Ureter (tissue), 1 donor: ENCODE measurements around the gene MED28. TPM values are rescaled to one million over a fixed set of nuclear protein-coding genes. Genes with fewer than 3 reads are reported as not detected.
"Not testable (repeated sequence)": the region's sequence is repeated elsewhere in the genome, so short reads cannot be mapped to it uniquely, and the experiment has no call there.

ENCODE experiments used
- DNase-seq: peaks from one replicate; pipeline ENCODE4 v3.0.0-alpha.2; 2020; ENCODE audit warnings: low spot score
- total RNA-seq: library from RNA; stranded (reverse); gene quantifications from one replicate; pipeline ENCODE4 v1.2.4, GENCODE V29; 2023
- donor health status: DM: yes; HTN: yes; CAD: no.

MED28 gene
- 39.1 TPM for total RNA-seq

GRCh38 chr4:17614416-17615299, at the start of gene MED28:
TSS of gene MED28 (plus strand) at chr4:17614641. CDS start at chr4:17614655, 14 bp downstream.
- peak; percentile 97 for DNase-seq

GRCh38 chr4:17565846-17566245, 48.6 kb upstream of the MED28 start:
- DNase-seq = no peak

- no peak for DNase-seq
Observed at GRCh38 chr4:17567271-17567670, 47.2 kb upstream of the MED28 start.

GRCh38 chr4:17574206-17574605, 40.2 kb upstream of the MED28 start:
- DNase-seq = no peak

GRCh38 chr4:17575177-17575576, 39.3 kb upstream of the MED28 start:
- DNase-seq = not testable (repeated sequence)

- DNase-seq = peak; percentile 99
Observed at GRCh38 chr4:17576932-17577664, 37.3 kb upstream of the MED28 start, which contains the start of gene LAP3. TSS of gene LAP3 (plus strand) at chr4:17577198. CDS start at chr4:17577466, 268 bp downstream.

- peak; percentile 47 for DNase-seq
Observed at GRCh38 chr4:17577665-17578481, 36.6 kb upstream of the MED28 start.

GRCh38 chr4:17578482-17578891, 36.0 kb upstream of the MED28 start:
- DNase-seq = no peak

- DNase-seq = no peak
Observed at GRCh38 chr4:17580969-17581368, 33.5 kb upstream of the MED28 start.

- DNase-seq = no peak
Observed at GRCh38 chr4:17583276-17583675, 31.2 kb upstream of the MED28 start.

GRCh38 chr4:17583941-17584340, 30.5 kb upstream of the MED28 start:
- no peak for DNase-seq

- DNase-seq = no peak
Observed at GRCh38 chr4:17584521-17585213, 29.8 kb upstream of the MED28 start.

GRCh38 chr4:17587094-17587822, 27.2 kb upstream of the MED28 start:
- DNase-seq = no peak

- no peak for DNase-seq
Observed at GRCh38 chr4:17589355-17589754, 25.1 kb upstream of the MED28 start.

- DNase-seq = no peak
Observed at GRCh38 chr4:17595471-17596005, 18.9 kb upstream of the MED28 start.

GRCh38 chr4:17597517-17597916, 16.9 kb upstream of the MED28 start:
- DNase-seq = no peak

GRCh38 chr4:17599826-17600225, 14.6 kb upstream of the MED28 start:
- DNase-seq = no peak

GRCh38 chr4:17605236-17605635, 9.2 kb upstream of the MED28 start:
- no peak for DNase-seq

- DNase-seq = no peak
Observed at GRCh38 chr4:17613761-17614415, 553 bp upstream of the MED28 start.

- no peak for DNase-seq
Observed at GRCh38 chr4:17616283-17616682, 1.8 kb downstream of the MED28 start.
